HEK293T (cell line): Measurements from ENCODE around the gene ZBTB24.

Experiments
- ARNT ChIP-seq: fragments of 450-650 bp; IDR thresholded peaks from 2 replicates; pipeline ENCODE4 v1.6.1; 2017; ENCODE audit warnings: mild to moderate bottlenecking
- BHLHE40 ChIP-seq: fragments of 450-650 bp; IDR thresholded peaks from 2 replicates; pipeline ENCODE4 v1.6.1; 2016; ENCODE audit warnings: mild to moderate bottlenecking, moderate library complexity, borderline replicate concordance
- ELF4 ChIP-seq: fragments of 450-650 bp; IDR thresholded peaks from 2 replicates; pipeline ENCODE4 v1.6.1; 2017; ENCODE audit warnings: antibody characterized with exemption
- FOXA1 ChIP-seq: fragments of 450-650 bp; IDR thresholded peaks from 2 replicates; pipeline ENCODE4 v1.6.1; 2016; ENCODE audit warnings: mild to moderate bottlenecking
- FOXM1 ChIP-seq: fragments of 450-650 bp; IDR thresholded peaks from 2 replicates; pipeline ENCODE4 v1.6.1; 2017; ENCODE audit warnings: mild to moderate bottlenecking, borderline replicate concordance
- SP1 ChIP-seq: fragments of 450-650 bp; IDR thresholded peaks from 2 replicates; pipeline ENCODE4 v1.6.1; 2017
- TARDBP ChIP-seq: fragments of 450-650 bp; IDR thresholded peaks from 2 replicates; pipeline ENCODE4 v1.6.1; 2016
- ZNF384 ChIP-seq: fragments of 450-650 bp; IDR thresholded peaks from 2 replicates; pipeline ENCODE4 v1.6.1; 2016

DNA sequence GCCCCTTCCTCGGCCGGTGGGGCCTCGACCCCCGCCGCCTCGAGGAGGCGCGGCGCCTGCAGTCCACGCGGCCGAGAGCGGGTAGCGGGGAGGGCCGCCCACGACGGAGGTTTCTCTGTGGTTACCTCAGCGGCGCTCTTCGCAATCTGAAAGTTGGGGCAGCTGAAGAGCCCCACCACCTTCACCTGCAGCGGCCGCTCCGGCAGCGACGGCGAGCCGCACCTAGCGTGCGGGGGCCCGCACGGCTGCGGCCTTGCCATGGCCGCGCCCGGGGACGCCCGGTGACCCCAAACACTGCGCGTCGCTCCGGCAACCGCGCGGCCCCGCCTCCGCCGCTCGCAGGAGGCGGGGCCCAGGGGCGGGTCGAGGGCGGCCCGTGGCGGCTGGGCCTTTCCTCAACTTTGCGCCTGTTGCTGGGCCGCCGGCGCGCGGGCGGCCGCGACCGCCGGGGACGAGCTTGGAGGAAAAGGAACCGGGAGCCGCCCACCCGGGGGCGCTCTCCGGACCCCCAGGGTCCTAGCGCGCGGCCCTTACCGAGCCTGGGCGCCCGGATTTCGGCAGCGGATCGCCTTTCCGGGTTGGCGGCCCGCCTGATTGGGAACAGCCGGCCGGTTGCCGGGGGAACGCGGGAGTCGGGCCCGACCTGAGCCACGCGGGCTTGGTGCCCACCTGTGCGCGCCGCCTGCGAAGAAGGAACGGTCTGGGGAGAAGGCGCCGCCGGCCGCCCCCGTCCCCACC lies 42.5 kb downstream of the ZBTB24 start, which contains the start of the genes PPIL6 and SMPD2:
- no peak for TF ChIP-seq ELF4
- TF ChIP-seq FOXA1, result no peak
- TF ChIP-seq TARDBP, result no peak
- no peak for TF ChIP-seq BHLHE40
- no peak for TF ChIP-seq ZNF384
- no peak for TF ChIP-seq FOXM1
- TF ChIP-seq ARNT, result no peak; the same call in 1 of the 2 replicates
- no peak for TF ChIP-seq SP1
